ENCODE data around the gene SBK3. TPM values are rescaled to one million over a fixed set of nuclear protein-coding genes. Genes with fewer than 3 reads are reported as not detected.

The SBK3 gene
- polyA plus RNA-seq, 1 of the 3 experiments (the other 2 are of a cell fraction) = 0.03 TPM

DNA sequence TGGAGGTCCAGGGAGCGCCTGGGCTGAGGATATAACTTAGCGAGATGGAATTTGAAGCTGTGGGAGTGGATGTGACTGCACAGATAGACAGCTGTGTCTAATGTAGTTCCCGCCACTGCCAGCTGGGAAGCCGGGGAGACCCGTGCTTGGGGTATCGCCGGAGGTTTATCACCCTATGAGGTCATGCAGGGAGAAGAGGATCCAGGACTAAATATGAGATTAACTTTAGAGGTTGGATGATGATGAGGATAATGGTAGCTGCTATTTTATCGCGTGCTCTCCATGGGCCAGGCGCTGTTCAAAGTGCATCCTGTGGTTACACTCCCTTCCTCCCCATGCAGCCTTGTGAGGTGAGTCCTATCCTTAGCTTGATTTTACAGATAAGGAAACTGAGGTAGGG, 37.2 kb downstream of the SBK3 start (continued):
- TF ChIP-seq, protein P1, sequence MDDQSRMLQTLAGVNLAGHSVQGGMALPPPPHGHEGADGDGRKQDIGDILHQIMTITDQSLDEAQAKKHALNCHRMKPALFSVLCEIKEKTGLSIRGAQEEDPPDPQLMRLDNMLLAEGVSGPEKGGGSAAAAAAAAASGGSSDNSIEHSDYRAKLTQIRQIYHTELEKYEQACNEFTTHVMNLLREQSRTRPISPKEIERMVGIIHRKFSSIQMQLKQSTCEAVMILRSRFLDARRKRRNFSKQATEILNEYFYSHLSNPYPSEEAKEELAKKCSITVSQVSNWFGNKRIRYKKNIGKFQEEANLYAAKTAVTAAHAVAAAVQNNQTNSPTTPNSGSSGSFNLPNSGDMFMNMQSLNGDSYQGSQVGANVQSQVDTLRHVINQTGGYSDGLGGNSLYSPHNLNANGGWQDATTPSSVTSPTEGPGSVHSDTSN (IDR thresholded peaks at IDR 0.05) = no peak
- TF ChIP-seq RCOR1 (IDR thresholded peaks at IDR 0.05; ENCODE audit: low read length) (no peak), ELF1 (IDR thresholded peaks at IDR 0.05) (no peak), NFIC (IDR thresholded peaks at IDR 0.05; ENCODE audit: borderline replicate concordance) (no peak), FOSL2 (IDR thresholded peaks at IDR 0.05; ENCODE audit: borderline replicate concordance, low read depth) (no peak), RXRA (IDR thresholded peaks at IDR 0.05; ENCODE audit: borderline replicate concordance, low read depth) (no peak), GATA2 (CRISPR knock-in tag; IDR thresholded peaks at IDR 0.05) (no peak), GABPA (IDR thresholded peaks at IDR 0.05; ENCODE audit: low read depth) (no peak), SMC3 (IDR thresholded peaks at IDR 0.05; ENCODE audit: low read depth, low read length) (no peak), EZH2phosphoT487 (IDR thresholded peaks at IDR 0.05; ENCODE audit: borderline replicate concordance, low read depth) (no peak), RFX5 (IDR thresholded peaks at IDR 0.05; ENCODE audit: low read length) (no peak)
- TF ChIP-seq, protein P2, sequence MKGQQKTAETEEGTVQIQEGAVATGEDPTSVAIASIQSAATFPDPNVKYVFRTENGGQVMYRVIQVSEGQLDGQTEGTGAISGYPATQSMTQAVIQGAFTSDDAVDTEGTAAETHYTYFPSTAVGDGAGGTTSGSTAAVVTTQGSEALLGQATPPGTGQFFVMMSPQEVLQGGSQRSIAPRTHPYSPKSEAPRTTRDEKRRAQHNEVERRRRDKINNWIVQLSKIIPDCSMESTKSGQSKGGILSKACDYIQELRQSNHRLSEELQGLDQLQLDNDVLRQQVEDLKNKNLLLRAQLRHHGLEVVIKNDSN (IDR thresholded peaks at IDR 0.05; ENCODE audit: borderline replicate concordance, low read depth) = no peak

DNA sequence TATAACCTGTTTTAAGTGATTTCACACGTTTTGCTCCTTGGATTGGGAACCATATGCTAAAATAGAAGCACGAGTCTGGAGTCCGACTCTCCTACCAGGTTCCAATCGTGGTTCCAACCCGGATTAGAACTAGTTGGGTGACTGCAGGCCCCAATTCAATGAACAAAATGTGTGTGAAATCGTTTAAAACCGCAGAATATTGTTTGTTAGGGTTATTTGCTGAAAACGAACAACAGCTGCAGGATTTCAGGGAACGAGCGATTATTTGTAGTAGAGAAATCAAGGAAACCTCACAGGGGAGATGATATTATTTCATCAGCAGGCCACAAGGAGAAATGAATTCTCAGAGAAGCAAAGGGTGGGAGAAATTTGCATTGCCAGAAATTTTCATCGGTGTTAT, 40.4 kb downstream of the SBK3 start:
- H3F3A ChIP-seq (replicated peaks; ENCODE audit: insufficient read depth) = peaks cover 5% of the 10 kb centered on the region
- ChIA-PET CTCF (interaction anchor here (0.7 to 3.8 kb wide), 20 partner anchors 9 to 363 kb away, joined by 3 to 162 read pairs (median 8); partner anchors contain the start of genes NAT14, SBK3, SSC5D and ZNF628), POLR2A (interaction anchor here (1.7 kb wide), 1 partner anchor 20 kb away, joined by 8 read pairs; the partner anchor contains the start of gene NAT14)
- H3K27ac ChIP-seq (ENCODE audit: low read depth in 2 of 2, low read length in 1 of 2) = no peak overlapping the region
- 70% methylated on average over 11 of the region's 11 CpGs for WGBS (ENCODE audit: low lambda C conversion rate)
- no peak overlapping the region for H3K4me2 ChIP-seq
- TF ChIP-seq NFIC (IDR thresholded peaks at IDR 0.05; ENCODE audit: borderline replicate concordance) (no peak), TEAD4 (IDR thresholded peaks at IDR 0.05; ENCODE audit: borderline replicate concordance, insufficient read depth) (no peak), POLR2AphosphoS5 (IDR thresholded peaks at IDR 0.05; ENCODE audit: low read depth, low read length) (no peak), EZH2phosphoT487 (IDR thresholded peaks at IDR 0.05; ENCODE audit: borderline replicate concordance, low read depth) (no peak), MEF2A (IDR thresholded peaks at IDR 0.05; ENCODE audit: borderline replicate concordance, low read depth) (no peak), FOSL2 (IDR thresholded peaks at IDR 0.05; ENCODE audit: borderline replicate concordance, low read depth) (no peak), TCF12 (IDR thresholded peaks at IDR 0.05) (no peak), YY1 (IDR thresholded peaks at IDR 0.05; ENCODE audit: low read depth) (no peak), RFX5 (IDR thresholded peaks at IDR 0.05; ENCODE audit: low read length) (no peak), RCOR1 (IDR thresholded peaks at IDR 0.05; ENCODE audit: low read length) (no peak), RAD21 (IDR thresholded peaks at IDR 0.05; ENCODE audit: low read length) (no peak)
- TF ChIP-seq, protein P3, sequence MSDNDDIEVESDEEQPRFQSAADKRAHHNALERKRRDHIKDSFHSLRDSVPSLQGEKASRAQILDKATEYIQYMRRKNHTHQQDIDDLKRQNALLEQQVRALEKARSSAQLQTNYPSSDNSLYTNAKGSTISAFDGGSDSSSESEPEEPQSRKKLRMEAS (IDR thresholded peaks at IDR 0.05; ENCODE audit: low read depth) = no peak
- TF ChIP-seq, protein P4, sequence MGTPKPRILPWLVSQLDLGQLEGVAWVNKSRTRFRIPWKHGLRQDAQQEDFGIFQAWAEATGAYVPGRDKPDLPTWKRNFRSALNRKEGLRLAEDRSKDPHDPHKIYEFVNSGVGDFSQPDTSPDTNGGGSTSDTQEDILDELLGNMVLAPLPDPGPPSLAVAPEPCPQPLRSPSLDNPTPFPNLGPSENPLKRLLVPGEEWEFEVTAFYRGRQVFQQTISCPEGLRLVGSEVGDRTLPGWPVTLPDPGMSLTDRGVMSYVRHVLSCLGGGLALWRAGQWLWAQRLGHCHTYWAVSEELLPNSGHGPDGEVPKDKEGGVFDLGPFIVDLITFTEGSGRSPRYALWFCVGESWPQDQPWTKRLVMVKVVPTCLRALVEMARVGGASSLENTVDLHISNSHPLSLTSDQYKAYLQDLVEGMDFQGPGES (IDR thresholded peaks at IDR 0.05; ENCODE audit: low read depth, low read length) = no peak
- H2AFZ ChIP-seq (ENCODE audit: low read depth) = no peak overlapping the region
- H3K9me2 ChIP-seq = no peaks in the 10 kb centered on the region
- no peak for DNase-seq
- H4K20me1 ChIP-seq (ENCODE audit: insufficient read depth) = no peaks in the 10 kb centered on the region
- no peaks in the 10 kb centered on the region for H3K9me3 ChIP-seq
- no peak overlapping the region for H3K9ac ChIP-seq
- no peaks in the 10 kb centered on the region for H3K36me3 ChIP-seq (replicated peaks in 1 of 2; ENCODE audit: control insufficient read depth in 1 of 2, insufficient read depth in 2 of 2, low read length in 1 of 2)
- H3K79me2 ChIP-seq (ENCODE audit: insufficient read depth) = no peaks in the 10 kb centered on the region
- no peaks in the 10 kb centered on the region for H3K27me3 ChIP-seq (ENCODE audit: insufficient read depth)
- peaks cover 0 to 2% of the 10 kb centered on the region in 2 experiments; a peak in 1 of 4 replicates for H3K4me1 ChIP-seq (ENCODE audit: control insufficient read depth in 1 of 2, insufficient read depth in 2 of 2, low read depth in 1 of 2, low read length in 1 of 2)
- no peak overlapping the region for H3K4me3 ChIP-seq (ENCODE audit: low read depth in 2 of 2, low read length in 1 of 2)
